Ovary (tissue), 9 donors: ENCODE data around the gene GRID1. TPM values are rescaled to one million over a fixed set of nuclear protein-coding genes. Genes with fewer than 3 reads are reported as not detected.

Experiments
- DNase-seq, 5 donors: peaks; one replicate each; pipeline ENCODE4 v3.0.0-alpha.2; 2019 to 2020
- H3K27ac ChIP-seq, 2 donors: fragments of 200-600 bp; one replicate each; pipeline versions ENCODE4 v1.5.1 to v1.8.0; 2019 to 2022
- H3K27me3 ChIP-seq: fragments of 200-600 bp; one replicate; pipeline ENCODE4 v1.8.0; 2022
- H3K36me3 ChIP-seq: fragments of 200-600 bp; sonication (generic); one replicate; pipeline ENCODE4 v1.5.1; 2019
- H3K4me1 ChIP-seq: one replicate; pipeline ENCODE4 v1.8.1; 2013; ENCODE audit warnings: mild to moderate bottlenecking, moderate library complexity; ENCODE audit not compliant: insufficient read depth
- H3K4me3 ChIP-seq: fragments of 200-600 bp; sonication (generic); one replicate; pipeline ENCODE4 v1.5.1; 2017
- H3K9me3 ChIP-seq, 2 donors: fragments of 200-600 bp in 1 of 2; sonication (generic) in 1 of 2; one replicate each; pipeline versions ENCODE4 v1.5.1 to v1.8.1; 2013 to 2019; ENCODE audit warnings: mild to moderate bottlenecking in 1 of 2, moderate library complexity in 1 of 2
- EP300 ChIP-seq: sonication (generic); formaldehyde crosslinking; IDR thresholded peaks from one replicate; pipeline ENCODE4 v1.6.1; 2017; ENCODE audit warnings: antibody characterized with exemption
- POLR2A ChIP-seq: fragments of 450-650 bp; IDR thresholded peaks from one replicate; pipeline ENCODE4 v1.6.1; 2017; ENCODE audit warnings: antibody characterized with exemption, mild to moderate bottlenecking, moderate library complexity
- WGBS, 3 donors: extraction: QIAGEN DNeasy Blood & Tissue Kit in 1 of 3; methylation state at CpG; one replicate each; pipeline versions ENCODE4 v1.1.5 to v1.1.7; 2013 to 2017; 5-methylcytosine and 5-hydroxymethylcytosine counted together
- intact Hi-C, 4 donors: fragments of 100-400 bp; cut with DNase I; formaldehyde crosslinking; loops; one replicate each; pipeline versions ENCODE4 v1.11.0 to v1.15.1; 2022 to 2023
- polyA plus RNA-seq, 2 donors: library from polyadenylated mRNA; stranded (reverse); fragments of 200-250 nt in 1 of 2; fragments of 350-450 nt in 1 of 2; fragmentation: Illumina TruSeq in 1 of 2; extraction: RNeasy Lipid Tissue Mini Kit (QIAGEN cat#74804) in 1 of 2; gene quantifications; one replicate each; pipeline ENCODE4 v1.2.3, GENCODE V29; 2013 to 2014
- total RNA-seq, 7 donors: library from RNA; depleted of rRNA in 2 of 7; stranded (reverse); fragments of >200 nt in 2 of 7; fragmentation: NEBNext Ultra II Directional in 3 of 7; extraction: Animal tissue kit (Norgen Biotek cat#: 25700) in 3 of 7; gene quantifications; one replicate each; pipeline versions ENCODE4 v1.1.0 to v1.2.4, GENCODE V29; 2016 to 2023
- TF ChIP-seq, protein P1 (sequence below), 3 donors: fragments of 450-650 bp in 2 of 3; fragments of 200-600 bp in 1 of 3; IDR thresholded peaks; one replicate each; pipeline versions ENCODE4 v1.5.1 to v1.8.0; 2016 to 2022; ENCODE audit warnings: antibody characterized with exemption in 3 of 3, mild to moderate bottlenecking in 1 of 3
- donor health status: DM: no; HTN: no; CAD: no; lungs with moderate emphysema.
- donor health status: DM: no; HTN: no; CAD: no.
- donor health status: Bipolar disorder and iron deficiency.
- donor health status: DM: yes; HTN: yes; CAD: no.
- donor health status: DM: no; HTN: no; CAD: no.
- donor health status: DM: yes; HTN: yes; CAD: no.

GRID1 gene
- total and polyA plus RNA-seq, 9 donors = 0.57 to 6.2 (median 1.8) TPM

DNA sequence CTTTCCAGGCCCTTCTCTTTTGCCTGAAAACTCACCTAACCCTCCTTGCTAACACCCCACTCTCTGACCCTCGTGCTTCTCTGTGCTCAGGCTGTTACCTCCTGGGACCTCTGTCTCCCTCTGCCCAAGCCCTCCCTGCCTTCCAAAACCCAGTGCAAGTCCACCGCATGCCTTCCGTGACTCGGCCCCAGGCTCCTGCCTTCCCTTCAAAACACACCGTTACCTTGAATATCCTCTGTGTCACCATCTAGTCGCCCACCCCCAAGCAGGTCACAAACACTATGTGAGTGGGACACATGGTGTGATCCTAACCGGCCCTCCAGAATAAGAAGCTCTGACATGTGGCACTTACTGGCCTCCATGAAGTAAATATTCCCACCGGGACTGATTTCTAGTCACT, 176.7 kb downstream of the GRID1 start:
- H3K4me3 ChIP-seq = no peak overlapping the region
- TF ChIP-seq, protein P1, sequence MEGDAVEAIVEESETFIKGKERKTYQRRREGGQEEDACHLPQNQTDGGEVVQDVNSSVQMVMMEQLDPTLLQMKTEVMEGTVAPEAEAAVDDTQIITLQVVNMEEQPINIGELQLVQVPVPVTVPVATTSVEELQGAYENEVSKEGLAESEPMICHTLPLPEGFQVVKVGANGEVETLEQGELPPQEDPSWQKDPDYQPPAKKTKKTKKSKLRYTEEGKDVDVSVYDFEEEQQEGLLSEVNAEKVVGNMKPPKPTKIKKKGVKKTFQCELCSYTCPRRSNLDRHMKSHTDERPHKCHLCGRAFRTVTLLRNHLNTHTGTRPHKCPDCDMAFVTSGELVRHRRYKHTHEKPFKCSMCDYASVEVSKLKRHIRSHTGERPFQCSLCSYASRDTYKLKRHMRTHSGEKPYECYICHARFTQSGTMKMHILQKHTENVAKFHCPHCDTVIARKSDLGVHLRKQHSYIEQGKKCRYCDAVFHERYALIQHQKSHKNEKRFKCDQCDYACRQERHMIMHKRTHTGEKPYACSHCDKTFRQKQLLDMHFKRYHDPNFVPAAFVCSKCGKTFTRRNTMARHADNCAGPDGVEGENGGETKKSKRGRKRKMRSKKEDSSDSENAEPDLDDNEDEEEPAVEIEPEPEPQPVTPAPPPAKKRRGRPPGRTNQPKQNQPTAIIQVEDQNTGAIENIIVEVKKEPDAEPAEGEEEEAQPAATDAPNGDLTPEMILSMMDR (IDR thresholded peaks at IDR 0.05) = no peak
- TF ChIP-seq POLR2A = no peak
- TF ChIP-seq EP300 = no peak
- WGBS, 3 donors = 82 to 91% (median 85%) methylated on average over 8 of the region's 8 CpGs
- H3K27me3 ChIP-seq = no peaks in the 10 kb centered on the region
- H3K9me3 ChIP-seq = no peaks in the 10 kb centered on the region
- H3K4me1 ChIP-seq = no peaks in the 10 kb centered on the region
- DNase-seq = no peak
- no peak overlapping the region for H3K27ac ChIP-seq
- intact Hi-C loops = no loop called here
- no peaks in the 10 kb centered on the region for H3K36me3 ChIP-seq

DNA sequence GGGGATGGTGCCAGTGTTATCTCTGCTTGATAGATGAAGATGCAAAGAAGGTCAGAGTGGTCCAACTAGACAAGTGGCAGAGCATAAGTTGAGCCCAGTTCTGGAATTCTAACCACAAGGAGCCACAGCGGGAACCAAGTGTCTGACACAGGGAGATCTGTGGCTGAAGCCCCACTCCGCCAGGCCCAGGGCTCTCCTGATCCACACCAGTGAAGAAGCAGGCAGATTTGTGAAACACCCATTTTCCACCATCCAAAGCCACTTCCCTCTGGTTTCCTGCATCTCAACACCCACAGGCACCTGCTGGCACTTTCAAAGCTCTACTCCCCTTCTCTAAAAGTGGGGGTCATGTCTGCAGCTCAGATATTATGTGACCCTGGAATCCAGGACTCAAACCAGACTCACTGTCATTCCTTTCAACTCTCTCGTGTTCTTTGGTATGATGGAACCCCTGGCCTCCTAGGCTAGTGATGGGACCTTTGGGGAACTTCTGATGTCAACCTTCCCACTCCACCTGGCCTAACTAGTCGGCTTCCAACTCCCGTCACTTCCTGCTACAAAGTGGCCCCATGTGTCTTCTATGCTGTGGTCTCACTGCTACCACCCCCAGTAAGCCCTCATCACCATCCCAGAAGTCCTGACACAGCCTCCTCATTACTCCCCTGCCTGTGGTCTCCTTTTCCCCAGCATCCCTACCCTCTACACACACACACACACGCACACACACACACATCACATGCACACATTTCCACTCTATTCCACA, 177.6 kb downstream of the GRID1 start:
- intact Hi-C loops = no loop called here
- Histone ChIP-seq H3K4me3 (no peak overlapping the region), H3K4me1 (no peaks in the 10 kb centered on the region), H3K36me3 (no peaks in the 10 kb centered on the region), H3K27ac (no peak overlapping the region), H3K27me3 (no peaks in the 10 kb centered on the region), H3K9me3 (no peaks in the 10 kb centered on the region)
- TF ChIP-seq POLR2A (no peak), EP300 (no peak)
- TF ChIP-seq, protein P1 (IDR thresholded peaks at IDR 0.05) = no peak
- DNase-seq = no peak
- WGBS, 3 donors = 73 to 81% (median 75%) methylated on average over 6 of the region's 6 CpGs

DNA sequence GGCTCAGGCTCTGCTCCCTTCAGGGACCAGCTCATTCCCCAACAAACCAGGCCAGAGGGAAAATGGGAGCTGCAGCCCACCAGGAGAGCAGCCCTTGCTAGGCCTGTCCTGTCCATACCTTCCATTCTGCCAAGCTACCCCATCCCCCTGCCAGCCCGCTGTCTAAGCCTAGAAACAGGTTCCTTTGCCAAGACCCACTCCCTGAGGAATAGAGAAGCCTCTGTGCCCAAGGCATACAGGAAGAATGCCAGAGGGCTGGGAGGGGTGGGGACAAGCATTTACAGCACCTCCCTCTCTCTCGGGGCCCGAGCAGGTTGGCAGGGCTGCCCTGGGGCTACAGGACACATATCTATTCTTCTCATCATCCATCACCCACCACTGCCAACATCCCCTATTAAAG, 178.3 kb downstream of the GRID1 start:
- H3K4me3 ChIP-seq = no peak overlapping the region
- no peak overlapping the region for H3K27ac ChIP-seq
- H3K36me3 ChIP-seq = no peaks in the 10 kb centered on the region
- intact Hi-C loops = no loop called here
- no peaks in the 10 kb centered on the region for H3K9me3 ChIP-seq
- H3K4me1 ChIP-seq = no peaks in the 10 kb centered on the region
- no peak for DNase-seq
- 56 to 84% (median 70%) methylated on average over 3 of the region's 3 CpGs for WGBS, 3 donors
- no peak for TF ChIP-seq POLR2A
- TF ChIP-seq, protein P1 (IDR thresholded peaks at IDR 0.05) = no peak
- TF ChIP-seq EP300 = no peak
- no peaks in the 10 kb centered on the region for H3K27me3 ChIP-seq

DNA sequence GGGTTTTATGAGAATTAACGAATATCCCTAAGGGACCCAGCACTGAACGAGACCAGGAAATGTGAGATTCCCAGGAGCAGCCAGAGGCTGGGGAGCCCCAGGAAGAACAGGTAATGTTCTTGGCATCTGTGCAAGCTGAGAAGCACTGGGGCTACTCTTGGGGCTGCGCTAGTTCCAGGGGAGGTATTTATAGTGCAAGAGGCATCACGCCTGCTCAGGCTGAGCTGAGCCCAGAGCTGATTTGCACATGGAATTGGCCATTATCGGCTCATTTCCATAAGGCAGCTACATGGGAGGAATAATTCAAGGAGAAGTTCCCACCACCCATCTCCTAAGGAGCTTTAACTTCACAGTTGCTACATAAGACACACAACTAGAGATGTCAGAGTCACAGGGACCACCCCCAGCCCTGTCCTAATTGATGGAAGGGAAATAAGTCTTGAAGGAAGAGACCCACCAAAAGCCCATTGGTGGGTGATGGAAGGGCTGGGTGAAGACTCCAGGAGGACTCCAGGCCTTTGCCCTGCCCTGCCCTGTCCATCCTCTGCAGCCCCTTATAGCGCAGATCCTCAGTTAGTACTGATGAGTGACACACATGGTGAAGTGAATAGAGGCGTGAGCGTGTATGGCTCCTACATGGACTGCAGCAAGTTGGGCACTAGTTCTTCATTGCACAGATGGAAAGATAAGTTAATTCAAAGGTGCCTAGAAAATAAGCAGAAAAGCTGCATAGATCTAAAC, 178.9 kb downstream of the GRID1 start:
- intact Hi-C loops = no loop called here
- Histone ChIP-seq H3K36me3 (no peaks in the 10 kb centered on the region), H3K9me3 (no peaks in the 10 kb centered on the region), H3K4me1 (no peaks in the 10 kb centered on the region), H3K27me3 (no peaks in the 10 kb centered on the region), H3K27ac (no peak overlapping the region), H3K4me3 (no peak overlapping the region)
- WGBS, 3 donors = 86 to 92% (median 86%) methylated on average over 8 of the region's 8 CpGs
- TF ChIP-seq EP300 (no peak), POLR2A (no peak)
- TF ChIP-seq, protein P1 (IDR thresholded peaks at IDR 0.05) = no peak
- DNase-seq = no peak
